ENCODE measurements around the gene ORAI2. TPM values are rescaled to one million over a fixed set of nuclear protein-coding genes. Genes with fewer than 3 reads are reported as not detected.
"Not testable (repeated sequence)": the region's sequence is repeated elsewhere in the genome, so short reads cannot be mapped to it uniquely, and the experiment has no call there.

Gene ORAI2
- total RNA-seq, 2 donors from 2014 or later: 13.0 to 17.5 TPM

DNA sequence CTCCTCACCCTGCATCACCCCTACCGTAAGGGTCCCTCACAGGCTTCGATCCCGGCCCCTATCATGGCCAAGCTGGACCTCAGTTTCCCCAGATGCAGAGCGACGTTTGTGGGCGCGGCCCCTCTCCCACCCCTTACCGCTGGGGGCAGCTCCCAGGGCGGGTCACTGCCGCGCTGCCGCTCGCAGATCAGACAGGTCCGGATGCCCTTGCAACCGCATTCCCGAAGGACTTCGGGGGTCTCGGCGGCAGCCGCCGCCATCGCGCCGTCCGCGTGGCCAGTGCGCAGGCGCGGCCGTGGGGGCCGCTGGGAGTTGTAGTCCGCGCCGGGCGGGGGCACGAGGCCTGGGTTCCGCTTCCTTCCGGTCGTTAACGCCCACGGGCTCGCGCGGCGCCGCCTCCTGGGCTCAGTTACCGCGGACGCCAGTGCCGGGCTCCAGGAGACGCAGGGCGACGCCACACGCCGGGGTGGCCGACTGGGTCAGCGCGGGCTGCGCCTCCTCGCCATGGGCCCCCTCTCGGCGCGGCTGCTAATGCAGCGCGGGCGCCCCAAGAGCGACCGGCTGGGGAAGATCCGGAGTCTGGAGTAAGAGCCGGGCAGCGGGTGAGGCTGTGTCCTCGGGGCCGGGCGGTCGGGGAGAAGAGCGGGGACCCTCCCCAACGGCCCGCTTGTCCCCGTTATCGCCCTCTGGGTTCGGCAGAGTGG lies 31.4 kb downstream of the ORAI2 start, which contains the start of the genes ALKBH4 and LRWD1:
Gene ALKBH4 (minus strand): TSS at position 287 of the 704 bp plus-strand sequence. CDS start 27 bp downstream, at position 260.
Gene LRWD1 (plus strand): TSS at position 408 of the 704 bp plus-strand sequence. CDS start 97 bp downstream, at position 505.
- intact Hi-C loops (cut with DNase I): no loop called here
- peak; percentile 98 for DNase-seq (ENCODE audit: low spot score)

DNA sequence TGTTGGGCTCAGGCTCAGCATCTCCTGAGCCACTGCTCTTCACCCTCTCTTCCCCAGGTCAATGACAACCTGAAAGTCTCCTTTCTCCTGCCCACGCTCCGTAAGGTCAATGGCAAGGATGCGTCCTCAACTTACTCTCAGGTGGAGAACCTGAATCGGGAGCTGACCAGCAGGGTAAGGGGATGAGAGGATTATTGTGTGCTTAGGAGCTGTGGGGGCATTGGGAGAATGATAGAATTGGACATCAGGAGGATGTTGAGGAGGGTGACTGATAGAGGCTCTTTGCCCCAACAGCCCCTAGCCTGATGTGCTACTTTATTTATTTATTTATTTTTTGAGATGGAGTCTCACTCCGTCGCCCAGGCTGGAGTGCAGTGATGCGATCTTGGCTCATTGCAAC lies 32.7 kb downstream of the ORAI2 start:
- intact Hi-C loops (cut with DNase I): no loop called here

GRCh38 chr7:102467581-102468477 lies 34.5 kb downstream of the ORAI2 start:
- DNase-seq (ENCODE audit: low spot score): no peak
- intact Hi-C loops (cut with DNase I): no loop called here

More for the DNA sequence above, 32.7 kb downstream of the ORAI2 start:
- DNase-seq (ENCODE audit: low spot score): no peak

- intact Hi-C loops (cut with DNase I): no loop called here
- DNase-seq (ENCODE audit: low spot score): no peak
These were observed 35.3 kb downstream of the ORAI2 start for GRCh38 chr7:102468478-102469350.

GRCh38 chr7:102469351-102469971 lies 36.1 kb downstream of the ORAI2 start:
- intact Hi-C loops (cut with DNase I): no loop called here
- DNase-seq (ENCODE audit: low spot score): no peak

GRCh38 chr7:102469972-102470825 lies 36.8 kb downstream of the ORAI2 start:
- intact Hi-C loops (cut with DNase I): no loop called here
- DNase-seq (ENCODE audit: low spot score): no peak

DNA sequence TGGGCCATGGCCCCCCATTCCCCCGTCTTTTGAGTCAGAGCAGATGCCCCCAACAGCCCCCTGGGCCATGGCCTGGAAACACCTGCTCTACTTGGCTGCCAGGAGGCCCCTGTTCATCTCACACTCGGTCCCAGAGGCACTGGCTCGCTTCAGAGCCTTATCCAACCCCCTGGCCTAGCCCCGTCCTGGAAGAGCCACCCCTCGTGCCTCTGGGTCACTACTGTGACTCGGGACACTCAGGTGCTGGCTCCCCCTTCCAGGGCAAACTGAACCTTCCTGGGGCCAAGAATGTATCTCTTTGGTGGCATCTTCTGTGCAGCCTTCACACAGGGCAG lies 38.4 kb downstream of the ORAI2 start:
- intact Hi-C loops (cut with DNase I): no loop called here
- DNase-seq (ENCODE audit: low spot score): no peak

DNA sequence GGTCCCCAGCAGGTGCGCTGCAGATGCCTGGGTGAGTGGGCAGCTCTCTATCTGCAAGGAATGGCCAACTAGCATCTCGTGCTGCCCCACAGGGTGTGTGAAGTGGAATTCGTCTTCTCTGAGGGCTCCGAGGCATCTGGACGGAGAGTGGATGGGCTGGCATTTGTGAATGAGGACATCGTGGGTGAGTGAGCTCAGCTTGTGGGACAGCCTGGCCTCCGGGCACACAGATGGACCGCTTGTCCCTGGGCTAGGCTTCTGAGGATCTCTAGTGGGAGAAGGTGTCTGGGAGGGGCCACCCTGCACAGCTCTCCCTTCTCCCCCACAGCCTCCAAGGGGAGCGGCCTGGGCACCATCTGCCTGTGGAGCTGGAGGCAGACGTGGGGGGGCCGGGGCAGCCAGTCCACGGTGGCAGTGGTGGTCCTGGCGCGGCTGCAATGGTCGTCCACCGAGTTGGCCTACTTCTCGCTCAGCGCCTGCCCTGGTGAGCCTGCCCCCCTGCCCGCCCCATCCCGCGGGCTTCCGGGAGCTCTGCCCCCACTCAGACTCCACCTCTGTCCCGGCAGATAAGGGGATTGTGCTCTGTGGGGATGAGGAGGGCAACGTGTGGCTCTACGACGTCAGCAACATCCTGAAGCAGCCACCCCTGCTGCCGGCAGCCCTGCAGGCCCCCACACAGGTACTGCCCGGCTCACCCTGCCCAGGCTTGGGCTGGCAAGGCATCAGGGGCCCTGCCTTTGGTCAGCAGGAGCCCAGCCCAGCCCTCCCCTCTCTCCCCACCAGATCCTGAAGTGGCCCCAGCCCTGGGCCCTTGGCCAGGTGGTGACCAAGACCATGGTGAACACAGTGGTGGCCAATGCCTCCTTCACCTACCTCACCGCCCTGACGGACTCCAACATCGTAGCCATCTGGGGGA lies 39.0 kb downstream of the ORAI2 start:
- no peak for DNase-seq (ENCODE audit: low spot score)
- intact Hi-C loops (cut with DNase I): no loop called here

- intact Hi-C loops (cut with DNase I): no loop called here
- DNase-seq (ENCODE audit: low spot score): peak; percentile 62
These were observed 40.1 kb downstream of the ORAI2 start for GRCh38 chr7:102473271-102473991.

GRCh38 chr7:102474116-102474515 lies 40.7 kb downstream of the ORAI2 start:
- intact Hi-C loops (cut with DNase I): not testable (repeated sequence)
- peak; percentile 50 for DNase-seq (ENCODE audit: low spot score)

- DNase-seq (ENCODE audit: low spot score); intact Hi-C loops (cut with DNase I): not testable (repeated sequence)
These were observed 41.5 kb downstream of the ORAI2 start for GRCh38 chr7:102474736-102475435.

DNA sequence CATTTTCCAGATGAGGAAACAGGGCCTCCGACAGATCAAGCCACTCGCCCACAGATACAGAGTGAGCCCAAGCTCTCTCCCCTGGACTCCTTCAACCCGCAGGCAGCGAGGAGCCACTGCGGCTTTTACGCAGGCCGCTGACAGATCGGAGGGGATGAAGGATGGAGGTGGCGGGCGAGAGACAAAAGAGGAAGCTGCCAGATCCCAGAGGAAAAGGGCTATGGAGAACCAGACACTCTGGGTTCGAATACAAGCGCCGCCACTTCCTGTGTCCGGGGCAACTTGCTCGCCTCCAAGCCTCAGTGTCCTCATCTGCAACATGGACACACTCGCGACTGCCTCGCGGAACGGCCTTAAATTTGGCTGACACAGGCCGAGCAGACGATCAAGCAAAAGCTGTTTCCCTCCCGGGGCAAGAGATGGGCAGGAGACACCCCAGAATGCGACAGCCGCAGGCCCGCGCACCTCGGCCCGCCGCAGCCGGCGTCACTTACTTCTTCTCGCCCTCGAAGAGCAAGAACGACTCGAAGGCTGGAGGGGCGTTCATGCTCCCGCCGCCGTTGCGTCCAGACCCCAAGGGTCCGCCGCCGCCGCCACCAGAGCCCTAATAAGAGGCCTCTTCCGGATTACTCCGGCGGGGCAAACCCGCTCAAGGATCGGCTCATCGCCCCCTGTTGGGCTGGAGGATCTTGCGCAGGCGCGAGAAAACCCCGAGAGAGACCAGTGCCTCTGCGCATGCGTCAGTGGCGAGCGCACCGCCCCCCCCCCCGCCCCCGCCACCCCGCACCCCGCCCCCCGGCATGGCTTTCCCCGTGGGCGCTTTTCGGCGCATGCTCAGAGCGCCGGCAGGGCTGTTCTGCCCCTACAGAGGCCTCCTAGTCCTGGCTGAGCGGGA lies 45.2 kb downstream of the ORAI2 start, which contains the start of gene POLR2J:
Gene POLR2J (minus strand): TSS at position 609 of the 895 bp plus-strand sequence. CDS start 62 bp downstream, at position 547.
- DNase-seq (ENCODE audit: low spot score): peak; percentile 98

GRCh38 chr7:102479209-102479584 lies 45.8 kb downstream of the ORAI2 start:
- intact Hi-C loops (cut with DNase I); DNase-seq (ENCODE audit: low spot score): not testable (repeated sequence)

More for the DNA sequence above, 45.2 kb downstream of the ORAI2 start, which contains the start of gene POLR2J:
- intact Hi-C loops (cut with DNase I): not testable (repeated sequence)

- intact Hi-C loops (cut with DNase I): not testable (repeated sequence)
- DNase-seq (ENCODE audit: low spot score): peak; percentile 79
These were observed 46.7 kb downstream of the ORAI2 start for GRCh38 chr7:102479982-102480637.

Measured in posterior vena cava (tissue), 2 donors.